NOMO-1 treated with DMSO at 0.1 percent for 48 hours (cell line): ENCODE results near the gene UNCX.

Experiments
- DNase-seq: peaks from one replicate; lab custom pipeline; 2025; ENCODE audit not compliant: unreplicated experiment; lab: John Stamatoyannopoulos, UW

UNCX gene

GRCh38 chr7:1231214-1232102 is 1.2 kb upstream of the UNCX start:
- DNase-seq, result no peak

- no peak for DNase-seq
Observed at GRCh38 chr7:1232103-1232466, 587 bp upstream of the UNCX start.

GRCh38 chr7:1233333-1234048 is 819 bp downstream of the UNCX start:
- no peak for DNase-seq

GRCh38 chr7:1234049-1234880 is 1.6 kb downstream of the UNCX start:
- no peak for DNase-seq

GRCh38 chr7:1234881-1235500 is 2.3 kb downstream of the UNCX start:
- DNase-seq, result no peak

- no peak for DNase-seq
Observed at GRCh38 chr7:1235501-1236131, 2.9 kb downstream of the UNCX start.

- no peak for DNase-seq
Observed at GRCh38 chr7:1236132-1236661, 3.5 kb downstream of the UNCX start.

- no peak for DNase-seq
Observed at GRCh38 chr7:1236831-1237701, 4.4 kb downstream of the UNCX start.

GRCh38 chr7:1237704-1238255 is 5.1 kb downstream of the UNCX start:
- DNase-seq, result no peak

- DNase-seq, result no peak
Observed at GRCh38 chr7:1238450-1238882, 5.8 kb downstream of the UNCX start.

- DNase-seq, result no peak
Observed at GRCh38 chr7:1238931-1239802, 6.5 kb downstream of the UNCX start.

GRCh38 chr7:1239803-1240516 is 7.3 kb downstream of the UNCX start:
- no peak for DNase-seq

- no peak for DNase-seq
Observed at GRCh38 chr7:1240517-1241257, 8.0 kb downstream of the UNCX start.

GRCh38 chr7:1241258-1241602 is 8.6 kb downstream of the UNCX start:
- no peak for DNase-seq

- DNase-seq, result no peak
Observed at GRCh38 chr7:1241603-1242255, 9.1 kb downstream of the UNCX start.

GRCh38 chr7:1242256-1242605 is 9.6 kb downstream of the UNCX start:
- DNase-seq, result no peak
